AG04450 (cell line): ENCODE results near the gene IQCK. TPM values are rescaled to one million over a fixed set of nuclear protein-coding genes. Genes with fewer than 3 reads are reported as not detected.

ENCODE experiments used
- CTCF ChIA-PET: fragments of 300-600, 350-600 bp; formaldehyde crosslinking; extraction: SDS; loops from one replicate; lab custom pipeline; 2022; ENCODE audit warnings: antibody characterized with exemption, inconsistent platforms; lab: Charles Lee
- POLR2A ChIA-PET: fragments of 350-600 bp; formaldehyde crosslinking; extraction: SDS; loops from one replicate; lab custom pipeline; 2021; ENCODE audit warnings: antibody characterized with exemption, inconsistent platforms; lab: Yijun Ruan, JAX
- DNase-seq: peaks from one replicate; pipeline ENCODE4 v3.0.0-alpha.2; 2011; ENCODE audit warnings: low read depth, low spot score
- H3K27ac ChIP-seq: one replicate; pipeline ENCODE4 v1.5.1; 2012; ENCODE audit warnings: low read depth, low read length, control low read depth
- H3K27me3 ChIP-seq: one replicate; pipeline ENCODE4 v1.6.0; 2012; ENCODE audit warnings: low read length; ENCODE audit not compliant: control insufficient read depth, insufficient read depth
- H3K4me3 ChIP-seq: 2 replicates; pipeline ENCODE4 v1.5.1; 2011; ENCODE audit warnings: mild to moderate bottlenecking, low read depth, low read length, control low read depth
- H3K9me3 ChIP-seq: 2 replicates; pipeline ENCODE4 v1.5.1; 2012; ENCODE audit warnings: low read length; ENCODE audit not compliant: control insufficient read depth, insufficient read depth
- polyA plus RNA-seq: library from polyadenylated mRNA; depleted of rRNA; stranded (reverse); fragments of >200 nt; gene quantifications from 2 replicates; pipeline ENCODE4 v1.2.3, GENCODE V29; 2011
- TF ChIP-seq, protein P1 (sequence below): IDR thresholded peaks from 2 replicates; pipeline ENCODE4 v1.5.1; 2011; ENCODE audit warnings: low read depth, low read length, control low read depth, inconsistent platforms

The IQCK gene
- polyA plus RNA-seq, 1 experiment = 18.0 TPM

DNA sequence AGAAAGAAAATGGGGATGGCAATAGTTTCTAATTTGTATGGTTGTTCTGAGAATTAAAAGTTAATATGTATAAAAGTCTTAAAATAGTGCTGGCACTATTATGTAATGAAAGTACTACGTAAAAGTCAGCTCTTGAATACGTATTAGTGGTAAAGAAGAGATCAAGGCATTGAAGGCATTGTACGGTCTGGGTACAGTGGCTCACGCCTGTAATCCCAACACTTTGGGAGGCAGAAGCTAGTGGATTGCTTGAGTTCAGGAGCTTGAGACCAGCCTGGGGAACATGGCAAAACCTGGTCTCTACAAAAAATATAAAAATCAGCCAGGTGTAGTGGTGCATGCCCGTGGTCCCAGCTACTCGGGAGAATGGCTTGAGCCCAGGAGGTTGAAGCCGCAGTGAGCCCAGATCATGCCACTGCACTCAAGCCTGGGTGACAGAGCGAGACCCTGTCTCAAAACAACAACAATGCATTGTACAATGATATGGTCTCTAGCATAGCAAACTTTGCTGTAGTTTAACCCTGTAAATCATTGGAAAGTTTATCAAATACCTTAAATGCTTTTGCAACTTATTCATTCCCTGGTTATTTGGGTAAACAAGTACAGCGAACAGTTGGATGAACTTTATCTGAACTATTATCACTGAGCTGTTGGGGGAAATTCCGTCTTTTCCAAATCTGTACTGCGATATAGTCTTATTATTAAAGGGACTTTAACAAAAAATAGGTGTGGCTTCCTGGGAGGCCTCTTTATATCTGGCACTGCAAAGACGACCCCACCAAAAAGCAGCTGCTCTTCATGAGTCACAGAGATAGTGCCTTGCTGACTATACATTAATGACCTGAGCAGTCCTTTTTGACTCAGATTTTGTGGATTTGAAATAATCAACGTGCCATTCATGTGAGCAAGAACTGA is 93.0 kb downstream of the IQCK start:
- H3K9me3 ChIP-seq = peaks cover 5% of the 10 kb centered on the region; the same call in 1 of the 2 replicates
- no peaks in the 10 kb centered on the region for H3K27me3 ChIP-seq
- ChIA-PET CTCF (no interaction called here), POLR2A (interaction anchor here (0.5 to 1.3 kb wide), 6 partner anchors 11 to 221 kb away, joined by 3 to 6 read pairs (median 4); partner anchors contain the start of gene KNOP1)
- peak overlapping the region; percentile 91 for H3K27ac ChIP-seq
- DNase-seq = peak; percentile 77
- TF ChIP-seq, protein P1, sequence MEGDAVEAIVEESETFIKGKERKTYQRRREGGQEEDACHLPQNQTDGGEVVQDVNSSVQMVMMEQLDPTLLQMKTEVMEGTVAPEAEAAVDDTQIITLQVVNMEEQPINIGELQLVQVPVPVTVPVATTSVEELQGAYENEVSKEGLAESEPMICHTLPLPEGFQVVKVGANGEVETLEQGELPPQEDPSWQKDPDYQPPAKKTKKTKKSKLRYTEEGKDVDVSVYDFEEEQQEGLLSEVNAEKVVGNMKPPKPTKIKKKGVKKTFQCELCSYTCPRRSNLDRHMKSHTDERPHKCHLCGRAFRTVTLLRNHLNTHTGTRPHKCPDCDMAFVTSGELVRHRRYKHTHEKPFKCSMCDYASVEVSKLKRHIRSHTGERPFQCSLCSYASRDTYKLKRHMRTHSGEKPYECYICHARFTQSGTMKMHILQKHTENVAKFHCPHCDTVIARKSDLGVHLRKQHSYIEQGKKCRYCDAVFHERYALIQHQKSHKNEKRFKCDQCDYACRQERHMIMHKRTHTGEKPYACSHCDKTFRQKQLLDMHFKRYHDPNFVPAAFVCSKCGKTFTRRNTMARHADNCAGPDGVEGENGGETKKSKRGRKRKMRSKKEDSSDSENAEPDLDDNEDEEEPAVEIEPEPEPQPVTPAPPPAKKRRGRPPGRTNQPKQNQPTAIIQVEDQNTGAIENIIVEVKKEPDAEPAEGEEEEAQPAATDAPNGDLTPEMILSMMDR = no peak
- no peak overlapping the region for H3K4me3 ChIP-seq

DNA sequence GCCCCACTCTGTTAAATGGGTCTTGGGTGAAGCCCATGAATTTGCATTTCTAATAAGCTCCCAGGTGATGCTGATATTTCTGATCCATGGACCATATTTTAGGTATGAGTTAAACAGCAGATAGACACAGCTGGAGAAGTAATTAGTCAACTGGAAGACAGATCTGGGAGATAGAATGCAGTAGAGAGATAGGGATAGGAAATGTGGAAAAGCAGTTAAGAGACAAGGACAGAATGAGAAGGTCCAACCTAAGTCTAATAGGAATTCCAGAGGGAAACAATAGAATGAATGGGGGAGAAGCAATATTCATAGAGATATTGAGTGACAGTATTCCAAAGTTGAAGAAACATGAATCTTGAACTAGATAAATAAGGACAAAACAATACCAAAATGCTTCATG is 94.9 kb downstream of the IQCK start:
- no peak for DNase-seq
- POLR2A ChIA-PET = no interaction called here
- Histone ChIP-seq H3K4me3 (no peak overlapping the region), H3K9me3 (no peaks in the 10 kb centered on the region), H3K27ac (no peak overlapping the region), H3K27me3 (no peaks in the 10 kb centered on the region)
- CTCF ChIA-PET = interaction anchor here (1.4 kb wide), 1 partner anchor 94 kb away, joined by 3 read pairs; no protein-coding TSS in a partner anchor
- TF ChIP-seq, protein P1 = no peak

DNA sequence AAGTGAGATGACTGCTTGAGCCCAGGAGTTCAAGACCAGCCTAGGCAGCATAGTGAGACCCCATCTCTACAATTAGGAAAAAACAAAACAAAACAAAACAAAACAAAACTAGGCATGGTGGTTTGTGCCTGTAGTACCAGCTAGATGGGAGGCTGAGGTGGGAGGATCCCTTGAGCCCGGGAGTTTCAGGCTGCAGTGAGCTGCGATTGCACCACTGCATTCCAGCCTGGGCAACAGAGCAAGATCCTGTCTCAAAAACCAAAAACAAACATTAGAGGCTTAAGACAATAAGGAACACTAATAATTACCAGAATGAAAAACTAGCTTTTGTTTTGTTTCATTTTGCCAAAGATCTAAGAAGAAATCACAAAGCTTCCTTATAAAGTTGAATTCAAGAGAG is 97.3 kb downstream of the IQCK start:
- Histone ChIP-seq H3K4me3 (no peak overlapping the region), H3K27ac (no peak overlapping the region), H3K9me3 (no peaks in the 10 kb centered on the region), H3K27me3 (no peaks in the 10 kb centered on the region)
- DNase-seq = no peak
- TF ChIP-seq, protein P1 = no peak
- ChIA-PET CTCF (interaction anchor here (0.6 kb wide), 1 partner anchor 13 kb away, joined by 3 read pairs; no protein-coding TSS in a partner anchor), POLR2A (no interaction called here)

DNA sequence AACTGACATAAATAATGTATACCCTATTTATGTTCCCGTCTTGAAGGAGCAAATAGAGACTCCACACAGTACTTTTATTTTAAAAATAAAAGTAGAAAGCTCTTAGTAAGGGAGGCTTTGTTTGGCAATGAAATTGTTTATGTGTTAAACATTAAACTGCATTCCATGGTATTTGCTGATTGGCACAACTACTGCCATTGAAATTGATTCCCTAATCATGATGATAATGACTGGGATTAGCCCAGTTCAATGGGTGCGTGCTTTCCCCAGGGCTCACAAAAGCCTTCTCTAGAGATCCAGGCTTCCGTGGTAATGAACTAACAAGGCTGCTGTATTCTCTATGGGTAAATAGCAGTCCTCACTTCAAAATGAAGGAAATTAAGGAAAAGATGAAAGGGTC is 99.1 kb downstream of the IQCK start:
- ChIA-PET CTCF (no interaction called here), POLR2A (interaction anchor here (0.7 kb wide), 1 partner anchor 22 kb away, joined by 6 read pairs; no protein-coding TSS in a partner anchor)
- H3K4me3 ChIP-seq = no peak overlapping the region
- H3K27ac ChIP-seq = no peak overlapping the region
- H3K27me3 ChIP-seq = no peaks in the 10 kb centered on the region
- TF ChIP-seq, protein P1 = no peak
- no peaks in the 10 kb centered on the region for H3K9me3 ChIP-seq
- DNase-seq = no peak

DNA sequence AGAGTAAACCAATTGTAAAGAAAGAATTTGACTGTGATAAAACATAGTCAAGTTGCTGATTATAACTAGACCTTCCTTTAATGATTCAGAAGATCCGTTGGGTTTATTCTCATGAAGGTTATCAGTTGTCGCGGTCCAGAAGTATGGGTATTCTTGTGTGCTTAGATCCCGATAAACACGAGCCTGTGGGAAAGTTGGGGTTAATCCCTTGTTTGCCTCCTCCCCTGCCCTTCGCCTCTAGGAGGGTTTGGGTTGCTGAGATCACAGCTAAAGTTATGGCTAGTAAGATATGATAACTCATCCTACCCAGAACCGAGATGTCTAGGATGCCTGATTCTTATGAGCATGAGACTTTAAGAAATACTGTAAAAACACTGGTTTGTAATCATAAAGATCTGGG is 99.8 kb downstream of the IQCK start:
- TF ChIP-seq, protein P1 = no peak
- Histone ChIP-seq H3K27ac (no peak overlapping the region), H3K4me3 (no peak overlapping the region), H3K27me3 (no peaks in the 10 kb centered on the region), H3K9me3 (no peaks in the 10 kb centered on the region)
- ChIA-PET POLR2A (no interaction called here), CTCF (no interaction called here)
- no peak for DNase-seq
